ENCODE data around the gene ZBTB20. TPM values are rescaled to one million over a fixed set of nuclear protein-coding genes. Genes with fewer than 3 reads are reported as not detected.

The ZBTB20 gene
- total and polyA plus RNA-seq, 4 donors, result 0.88 to 83.2 (median 20.4) TPM

- WGBS, result 77% methylated on average over 13 of the region's 13 CpGs
- H3K4me1 ChIP-seq (ENCODE audit: control insufficient read depth in 4 of 4, insufficient read depth in 4 of 4, low read length in 3 of 4), result no peaks in the 10 kb centered on the region
- TF ChIP-seq RAD21 (IDR thresholded peaks at IDR 0.05) (peak; percentile 24 to 54), HNF4A (conservative IDR thresholded peaks at IDR 0.05) (no peak), TAF1 (conservative IDR thresholded peaks at IDR 0.05) (no peak), GABPA (IDR thresholded peaks at IDR 0.05 in 1 of 2, conservative IDR thresholded peaks at IDR 0.05 in 1 of 2) (no peak), CTCF (IDR thresholded peaks at IDR 0.05; ENCODE audit: low read depth, low read length, missing input control) (peak; percentile 20), SP1 (IDR thresholded peaks at IDR 0.05) (no peak), RXRA (IDR thresholded peaks at IDR 0.05) (no peak)
- no peak for DNase-seq (ENCODE audit: low spot score)
- H3K9me3 ChIP-seq (ENCODE audit: control insufficient read depth in 4 of 4, low read length in 3 of 4), result no peaks in the 10 kb centered on the region
- H3K36me3 ChIP-seq (ENCODE audit: control insufficient read depth in 4 of 4, insufficient read depth in 3 of 4, low read depth in 1 of 4, low read length in 3 of 4), result no peaks in the 10 kb centered on the region
- H3K9ac ChIP-seq (ENCODE audit: low read depth in 1 of 2, low read length in 2 of 2), result no peak overlapping the region
- no peak overlapping the region for H3K27ac ChIP-seq (ENCODE audit: low read depth in 1 of 2, low read length in 2 of 2)
- H3K27me3 ChIP-seq (ENCODE audit: control insufficient read depth in 4 of 4, insufficient read depth in 4 of 4, low read length in 3 of 4), result no peaks in the 10 kb centered on the region
- no peak overlapping the region for H3K4me3 ChIP-seq (ENCODE audit: low read depth in 1 of 3, low read length in 3 of 3)
Measured at GRCh38 chr3:114299421-114299820, 847.7 kb downstream of the ZBTB20 start.

DNA sequence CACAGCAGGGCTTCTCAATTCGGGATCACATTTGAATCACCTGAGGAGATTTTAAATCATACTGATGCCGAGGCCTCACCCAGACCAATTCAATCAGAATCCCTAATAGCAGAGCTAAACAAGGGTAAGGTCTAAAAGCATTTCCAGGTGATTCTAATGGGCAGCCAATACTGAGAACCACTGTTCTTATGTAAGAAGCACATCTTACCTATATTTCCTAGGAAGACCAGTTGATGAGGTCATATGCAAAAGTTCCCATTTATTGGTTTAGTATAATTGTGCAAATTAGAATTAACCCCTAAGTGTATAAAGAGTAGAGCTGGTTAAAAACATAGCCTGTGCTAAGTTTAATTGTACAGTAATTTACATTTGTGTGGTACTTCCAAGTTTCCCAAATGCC, 851.1 kb downstream of the ZBTB20 start:
- Histone ChIP-seq H3K4me1 (ENCODE audit: control insufficient read depth in 4 of 4, insufficient read depth in 4 of 4, low read length in 3 of 4) (no peaks in the 10 kb centered on the region), H3K36me3 (ENCODE audit: control insufficient read depth in 4 of 4, insufficient read depth in 3 of 4, low read depth in 1 of 4, low read length in 3 of 4) (no peaks in the 10 kb centered on the region), H3K9ac (ENCODE audit: low read depth in 1 of 2, low read length in 2 of 2) (peak overlapping the region in 1 of 2 donors; percentile 39), H3K27me3 (ENCODE audit: control insufficient read depth in 4 of 4, insufficient read depth in 4 of 4, low read length in 3 of 4) (no peaks in the 10 kb centered on the region), H3K27ac (ENCODE audit: low read depth in 1 of 2, low read length in 2 of 2) (no peak overlapping the region), H3K4me3 (ENCODE audit: low read depth in 1 of 3, low read length in 3 of 3) (no peak overlapping the region), H3K9me3 (ENCODE audit: control insufficient read depth in 4 of 4, low read length in 3 of 4) (no peaks in the 10 kb centered on the region)
- TF ChIP-seq YY1 (IDR thresholded peaks at IDR 0.05), result no peak
- TF ChIP-seq HNF4G (IDR thresholded peaks at IDR 0.05), result no peak
- TF ChIP-seq HNF4A (conservative IDR thresholded peaks at IDR 0.05), result no peak
- TF ChIP-seq, protein P1, sequence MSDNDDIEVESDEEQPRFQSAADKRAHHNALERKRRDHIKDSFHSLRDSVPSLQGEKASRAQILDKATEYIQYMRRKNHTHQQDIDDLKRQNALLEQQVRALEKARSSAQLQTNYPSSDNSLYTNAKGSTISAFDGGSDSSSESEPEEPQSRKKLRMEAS (IDR thresholded peaks at IDR 0.05), result no peak
- no peak for TF ChIP-seq SP1 (IDR thresholded peaks at IDR 0.05)
- TF ChIP-seq FOXA2 (IDR thresholded peaks at IDR 0.05), result no peak
- no peak for TF ChIP-seq RAD21 (IDR thresholded peaks at IDR 0.05)
- TF ChIP-seq EGR1 (IDR thresholded peaks at IDR 0.05; ENCODE audit: low read depth in 2 of 2), result no peak
- no peak for TF ChIP-seq FOXA1 (IDR thresholded peaks at IDR 0.05)
- TF ChIP-seq NR2F2 (IDR thresholded peaks at IDR 0.05), result no peak
- no peak for TF ChIP-seq JUND (IDR thresholded peaks at IDR 0.05)
- TF ChIP-seq, protein P2, sequence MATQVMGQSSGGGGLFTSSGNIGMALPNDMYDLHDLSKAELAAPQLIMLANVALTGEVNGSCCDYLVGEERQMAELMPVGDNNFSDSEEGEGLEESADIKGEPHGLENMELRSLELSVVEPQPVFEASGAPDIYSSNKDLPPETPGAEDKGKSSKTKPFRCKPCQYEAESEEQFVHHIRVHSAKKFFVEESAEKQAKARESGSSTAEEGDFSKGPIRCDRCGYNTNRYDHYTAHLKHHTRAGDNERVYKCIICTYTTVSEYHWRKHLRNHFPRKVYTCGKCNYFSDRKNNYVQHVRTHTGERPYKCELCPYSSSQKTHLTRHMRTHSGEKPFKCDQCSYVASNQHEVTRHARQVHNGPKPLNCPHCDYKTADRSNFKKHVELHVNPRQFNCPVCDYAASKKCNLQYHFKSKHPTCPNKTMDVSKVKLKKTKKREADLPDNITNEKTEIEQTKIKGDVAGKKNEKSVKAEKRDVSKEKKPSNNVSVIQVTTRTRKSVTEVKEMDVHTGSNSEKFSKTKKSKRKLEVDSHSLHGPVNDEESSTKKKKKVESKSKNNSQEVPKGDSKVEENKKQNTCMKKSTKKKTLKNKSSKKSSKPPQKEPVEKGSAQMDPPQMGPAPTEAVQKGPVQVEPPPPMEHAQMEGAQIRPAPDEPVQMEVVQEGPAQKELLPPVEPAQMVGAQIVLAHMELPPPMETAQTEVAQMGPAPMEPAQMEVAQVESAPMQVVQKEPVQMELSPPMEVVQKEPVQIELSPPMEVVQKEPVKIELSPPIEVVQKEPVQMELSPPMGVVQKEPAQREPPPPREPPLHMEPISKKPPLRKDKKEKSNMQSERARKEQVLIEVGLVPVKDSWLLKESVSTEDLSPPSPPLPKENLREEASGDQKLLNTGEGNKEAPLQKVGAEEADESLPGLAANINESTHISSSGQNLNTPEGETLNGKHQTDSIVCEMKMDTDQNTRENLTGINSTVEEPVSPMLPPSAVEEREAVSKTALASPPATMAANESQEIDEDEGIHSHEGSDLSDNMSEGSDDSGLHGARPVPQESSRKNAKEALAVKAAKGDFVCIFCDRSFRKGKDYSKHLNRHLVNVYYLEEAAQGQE (IDR thresholded peaks at IDR 0.05), result no peak
- TF ChIP-seq TAF1 (conservative IDR thresholded peaks at IDR 0.05), result no peak
- TF ChIP-seq, protein P3, sequence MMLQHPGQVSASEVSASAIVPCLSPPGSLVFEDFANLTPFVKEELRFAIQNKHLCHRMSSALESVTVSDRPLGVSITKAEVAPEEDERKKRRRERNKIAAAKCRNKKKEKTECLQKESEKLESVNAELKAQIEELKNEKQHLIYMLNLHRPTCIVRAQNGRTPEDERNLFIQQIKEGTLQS (IDR thresholded peaks at IDR 0.05), result no peak
- TF ChIP-seq GABPA (IDR thresholded peaks at IDR 0.05 in 1 of 2, conservative IDR thresholded peaks at IDR 0.05 in 1 of 2), result no peak
- TF ChIP-seq ZBTB33 (IDR thresholded peaks at IDR 0.05), result no peak
- no peak for DNase-seq (ENCODE audit: low spot score)
- WGBS, result 89% methylated on average over 2 of the region's 2 CpGs

All from liver (tissue), 9 donors.